Activated gamma-delta T cell treated with anti-CD3 and anti-CD28 coated beads, Interleukin-2, amount 50 U/mL, for 16 hours (primary cell): ENCODE measurements around the gene PRKCA.
"Not testable (repeated sequence)": the region's sequence is repeated elsewhere in the genome, so short reads cannot be mapped to it uniquely, and the experiment has no call there.

ENCODE experiments used
- DNase-seq: peaks from one replicate; pipeline ENCODE4 v3.0.0-alpha.2; 2020; ENCODE audit warnings: low read depth

PRKCA gene

DNA sequence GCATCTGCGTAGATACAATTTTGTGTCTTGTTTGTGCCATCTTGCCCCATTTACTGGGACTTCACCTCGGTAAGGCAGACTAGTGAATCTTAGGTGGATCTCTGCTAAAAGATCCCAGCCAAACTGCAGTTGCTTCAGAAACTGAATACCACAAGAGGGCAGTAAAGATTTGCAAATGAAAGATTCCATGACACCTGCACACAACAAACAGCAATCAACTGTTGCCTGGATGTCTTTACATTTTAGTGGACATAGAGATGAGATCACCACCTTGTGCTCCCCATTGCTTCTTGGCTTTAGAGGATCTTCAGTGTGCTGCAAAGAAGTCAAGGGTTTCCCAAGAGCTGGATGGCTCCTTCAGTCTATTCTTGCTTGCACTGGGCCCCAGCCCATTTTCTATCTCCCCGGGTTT, 413.3 kb downstream of the PRKCA start:
- DNase-seq = no peak

DNA sequence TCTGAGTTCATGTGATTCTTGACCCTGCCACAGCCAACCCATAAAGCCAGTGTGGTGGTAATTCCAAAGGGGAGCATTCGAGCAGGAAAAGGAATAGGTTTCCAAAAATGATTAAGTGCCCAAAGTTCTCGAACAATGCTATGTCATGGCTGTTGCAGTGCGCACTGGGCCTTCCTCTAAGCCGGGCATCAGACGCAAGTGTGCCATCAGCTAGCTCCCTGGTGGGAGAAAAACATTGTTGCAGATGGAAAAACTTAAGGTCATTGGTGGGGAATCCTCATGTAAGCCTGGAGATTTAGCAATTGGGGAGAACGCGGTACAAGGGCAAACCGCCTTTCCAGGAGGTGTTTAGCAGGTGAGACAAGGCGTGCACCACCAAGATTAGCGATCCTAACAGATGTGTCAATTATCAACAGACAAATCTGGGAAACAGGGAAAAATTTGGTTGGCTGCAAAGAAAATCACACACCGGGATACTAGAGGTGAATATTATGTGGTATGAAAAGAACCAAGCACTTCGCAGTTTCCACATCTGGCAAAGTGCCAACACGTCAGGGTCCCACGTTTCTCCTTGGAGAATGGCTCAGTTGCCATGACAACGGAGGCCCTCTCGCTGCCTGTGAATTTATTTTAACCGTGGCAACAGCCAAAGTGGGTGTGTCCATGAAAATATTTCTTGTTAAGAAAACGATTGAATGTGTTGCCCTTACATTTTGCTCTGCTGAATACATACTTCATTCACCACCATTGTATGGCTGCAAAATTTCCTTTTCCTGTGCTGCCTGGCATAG, 414.0 kb downstream of the PRKCA start:
- DNase-seq = no peak

DNA sequence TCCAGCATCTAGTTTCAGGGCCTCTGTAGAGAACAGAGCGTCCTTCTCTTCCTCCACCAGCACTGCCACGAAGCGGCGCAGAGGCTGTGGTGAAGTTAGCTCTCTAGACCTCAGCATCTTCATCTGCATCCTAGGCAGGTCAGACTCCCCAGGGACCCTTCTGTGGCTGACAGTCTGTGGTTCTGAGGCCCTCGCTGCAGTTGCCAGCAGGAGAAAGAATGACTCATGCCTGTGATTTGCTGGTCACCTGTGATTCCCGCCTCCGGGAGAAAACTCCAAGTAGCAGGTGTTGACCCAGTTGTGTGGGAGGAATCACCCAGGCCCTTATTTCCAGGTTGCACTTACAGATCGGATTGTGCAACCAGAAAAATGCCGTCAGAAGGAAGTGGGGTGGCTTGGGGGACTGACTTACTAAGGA, 415.2 kb downstream of the PRKCA start:
- no peak for DNase-seq

DNA sequence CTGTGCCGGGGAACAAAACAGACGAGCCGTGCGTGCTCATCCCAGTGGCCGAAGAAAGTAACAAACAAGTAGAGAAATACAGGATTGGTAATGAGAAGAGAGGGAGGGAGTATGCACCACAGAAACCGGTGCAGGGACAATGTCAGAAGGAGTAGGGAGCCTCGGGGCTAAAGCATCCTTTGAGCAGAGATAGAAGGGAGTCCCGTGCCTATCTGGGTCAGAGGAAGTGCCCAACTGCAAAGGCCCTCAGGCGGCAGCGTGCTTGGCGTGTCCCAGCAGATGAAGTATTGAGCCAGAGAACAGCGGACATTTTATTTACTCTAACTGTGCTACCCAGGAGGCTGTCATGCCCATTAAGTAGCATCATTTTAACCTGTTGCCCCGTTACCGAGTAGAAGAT, 417.6 kb downstream of the PRKCA start:
- DNase-seq = no peak

DNA sequence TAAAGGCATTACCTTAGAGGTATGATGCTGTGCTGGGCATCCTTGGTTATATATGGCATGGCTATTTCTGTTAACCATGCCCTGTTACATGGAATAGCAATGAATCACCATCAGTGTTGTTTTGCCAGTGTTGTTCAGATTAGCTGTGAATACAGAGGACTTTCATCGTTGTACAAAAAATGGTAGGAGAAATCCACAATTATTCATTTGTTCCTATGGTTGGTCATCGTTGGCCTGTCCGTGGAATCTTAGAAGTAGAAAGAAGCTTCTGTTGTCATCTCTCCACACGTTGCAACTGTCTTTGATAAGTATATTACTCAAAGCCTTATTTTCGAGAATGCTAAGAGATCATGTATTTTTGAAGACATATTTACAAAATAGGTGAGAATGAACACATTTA, 418.2 kb downstream of the PRKCA start:
- DNase-seq = no peak

DNA sequence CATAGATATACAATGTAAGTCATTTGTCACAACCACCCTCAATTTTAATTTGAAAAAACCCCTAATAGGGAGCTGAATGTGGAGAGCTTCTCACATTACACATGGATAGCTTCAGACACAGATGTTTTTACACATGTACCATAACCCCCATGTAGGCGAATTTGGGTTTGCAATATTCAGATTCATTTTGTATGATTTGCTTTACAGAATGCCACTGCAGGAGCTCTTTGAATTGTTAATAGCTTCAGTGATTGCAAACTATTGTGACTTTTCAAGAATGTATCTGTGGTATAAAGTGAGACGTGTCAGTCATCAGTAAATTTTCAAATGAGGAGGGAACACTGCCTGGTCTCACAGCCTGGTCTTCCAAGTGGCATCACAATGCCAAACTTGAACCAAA, 419.9 kb downstream of the PRKCA start:
- DNase-seq = no peak

DNA sequence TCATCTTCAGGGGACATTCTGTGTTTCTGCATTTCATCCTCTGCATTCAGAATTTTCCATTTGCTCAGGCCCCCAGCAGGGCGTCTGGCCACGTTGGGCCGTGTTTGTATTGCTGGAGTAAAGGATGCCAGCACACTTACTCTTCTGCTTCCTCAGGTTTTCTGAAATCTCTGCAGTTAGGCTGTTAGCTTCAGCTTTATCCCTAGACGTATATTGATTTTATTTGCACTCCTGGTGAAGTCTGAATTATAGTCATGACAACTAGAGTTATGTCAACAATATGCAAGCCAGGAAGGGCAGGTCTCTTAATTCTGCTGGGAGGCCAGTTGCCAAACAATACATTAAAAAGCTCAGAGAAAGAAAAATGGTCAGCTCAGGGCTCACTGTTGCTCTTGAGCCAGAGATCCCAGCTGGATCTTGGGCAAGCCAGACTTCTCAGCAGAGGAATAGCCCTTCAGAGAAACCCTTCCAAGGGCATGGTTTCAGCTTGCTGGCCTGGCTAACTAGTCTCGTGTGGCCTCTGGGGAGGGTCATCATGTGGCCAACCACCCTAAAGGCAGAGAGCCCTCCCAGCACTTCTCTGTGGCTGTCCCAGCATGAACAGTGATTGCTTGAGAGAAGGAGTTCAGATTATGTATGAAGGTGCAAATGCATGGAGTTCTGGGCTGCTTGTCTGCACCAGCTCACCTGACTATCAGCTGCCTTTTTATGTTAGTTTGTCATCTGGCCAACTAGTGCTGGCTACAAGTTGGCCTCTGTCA, 422.3 kb downstream of the PRKCA start:
- DNase-seq = no peak

DNA sequence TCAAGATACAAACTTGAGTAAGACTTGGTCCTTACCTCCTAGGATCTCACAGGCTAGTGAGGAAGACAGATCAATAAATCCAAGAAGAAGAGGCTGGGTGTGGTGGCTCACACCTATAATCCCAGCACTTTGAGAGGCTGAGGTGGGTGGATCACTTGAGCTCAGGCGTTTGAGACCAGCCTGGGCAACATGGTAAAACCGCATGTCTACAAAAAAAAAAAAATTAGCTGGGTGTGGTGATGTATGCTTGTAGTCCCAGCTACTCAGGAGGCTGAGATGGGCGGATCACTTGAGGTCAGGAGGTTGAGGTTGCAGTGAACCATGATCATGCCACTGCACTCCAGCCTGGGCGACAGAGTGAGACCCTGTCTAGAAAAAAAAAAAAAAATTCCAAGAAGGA, 423.0 kb downstream of the PRKCA start:
- DNase-seq = not testable (repeated sequence)

DNA sequence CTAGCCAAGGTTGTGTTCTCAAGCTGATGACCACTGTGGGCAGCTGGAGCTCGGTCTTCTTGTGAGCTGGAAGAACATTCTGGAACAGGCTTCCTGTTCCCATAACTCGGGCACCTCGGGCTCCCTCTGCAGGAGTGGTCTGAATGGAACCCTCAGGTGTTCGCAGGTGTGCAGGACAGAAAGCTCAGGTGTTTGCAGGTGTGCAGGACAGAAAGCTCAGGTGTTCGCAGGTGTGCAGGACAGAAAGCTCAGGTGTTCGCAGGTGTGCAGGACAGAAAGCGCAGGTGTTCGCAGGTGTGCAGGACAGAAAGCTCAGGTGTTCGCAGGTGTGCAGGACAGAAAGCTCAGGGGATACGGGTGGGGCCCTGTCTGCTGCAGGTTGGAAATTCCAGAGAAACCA, 423.5 kb downstream of the PRKCA start:
- DNase-seq = no peak

DNA sequence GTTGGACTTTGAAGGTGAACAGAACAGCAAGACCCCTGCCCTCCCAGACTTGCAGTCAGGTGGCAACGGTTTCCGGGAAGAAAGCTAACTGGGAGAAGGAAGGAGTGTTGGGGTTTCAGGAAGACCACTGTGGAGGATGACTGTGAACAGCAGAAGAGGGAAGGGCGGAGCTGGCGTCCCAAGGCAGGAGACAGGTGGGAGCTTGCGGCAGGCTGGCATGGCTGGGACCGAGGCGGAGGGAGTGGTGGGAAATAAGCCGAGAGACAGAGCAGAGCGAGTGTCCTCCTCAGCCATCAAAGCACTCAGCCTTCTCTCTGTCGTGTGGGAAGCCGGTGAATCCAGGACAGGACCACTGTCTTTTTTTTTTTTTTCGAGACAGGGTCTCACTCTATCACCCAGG, 424.0 kb downstream of the PRKCA start:
- no peak for DNase-seq

DNA sequence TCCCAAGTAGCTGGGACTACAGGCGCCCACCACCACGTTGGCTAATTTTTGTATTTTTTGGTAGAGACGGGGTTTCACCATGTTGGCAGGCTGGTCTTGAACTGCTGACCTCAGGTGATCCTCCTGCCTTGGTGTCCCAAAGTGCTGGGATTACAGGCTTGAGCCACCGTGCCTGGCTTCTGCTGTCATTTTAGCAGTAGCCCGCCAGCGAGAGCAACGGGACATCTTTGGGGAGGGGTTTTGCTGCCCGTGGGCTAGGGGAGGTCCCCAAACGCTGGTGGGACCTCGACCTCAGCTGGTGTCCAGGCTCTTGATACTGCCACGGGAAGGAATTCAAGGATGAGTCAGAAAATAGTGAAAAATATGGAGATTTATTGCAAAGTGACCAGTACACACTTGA, 424.4 kb downstream of the PRKCA start:
- DNase-seq = no peak

DNA sequence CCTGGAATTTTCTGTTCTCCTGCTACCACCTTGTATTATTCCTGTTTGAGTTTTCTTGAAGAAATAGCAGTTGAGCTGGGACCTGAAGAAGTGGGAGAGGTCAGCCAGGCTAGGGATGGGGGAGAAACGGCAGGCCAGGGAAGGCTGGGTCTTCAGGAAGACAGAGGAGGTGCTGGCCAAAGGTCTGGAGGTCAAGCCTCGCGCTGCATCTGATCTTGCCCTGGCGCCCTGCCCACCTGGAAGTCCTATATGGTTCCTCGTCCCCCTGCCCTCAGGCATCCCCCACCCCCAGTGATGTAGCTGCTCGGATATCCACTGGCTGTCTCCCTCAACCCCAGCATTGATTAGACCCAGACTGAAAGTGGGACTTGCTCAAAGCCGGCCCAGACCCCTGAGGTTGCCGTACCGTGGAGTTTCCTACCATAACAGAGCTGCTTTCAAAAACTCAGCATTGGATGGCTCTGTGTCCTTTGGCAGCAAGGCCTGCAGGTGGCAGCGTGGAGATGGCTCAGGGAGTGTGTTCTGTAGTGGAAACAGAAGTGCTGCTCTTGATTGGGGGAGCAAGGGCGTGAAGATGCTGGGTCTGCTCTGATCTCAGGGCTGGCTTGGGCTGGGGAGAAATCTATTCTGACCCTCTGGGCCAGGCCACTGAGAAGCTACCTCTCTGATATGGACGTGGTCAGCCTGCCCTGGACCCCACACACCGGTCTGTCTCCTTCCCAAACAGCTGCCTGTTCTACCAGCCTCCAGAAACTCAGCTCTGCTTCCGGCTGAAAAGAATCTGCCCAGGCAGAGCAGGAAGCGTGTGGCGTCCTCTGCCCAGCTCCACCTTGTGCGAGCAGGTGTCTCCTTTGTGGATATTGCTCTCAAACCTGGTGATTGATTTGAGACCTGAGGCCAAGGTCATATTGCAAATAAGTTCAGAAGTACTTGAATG, 425.5 kb downstream of the PRKCA start:
- peak; percentile 13 for DNase-seq

DNA sequence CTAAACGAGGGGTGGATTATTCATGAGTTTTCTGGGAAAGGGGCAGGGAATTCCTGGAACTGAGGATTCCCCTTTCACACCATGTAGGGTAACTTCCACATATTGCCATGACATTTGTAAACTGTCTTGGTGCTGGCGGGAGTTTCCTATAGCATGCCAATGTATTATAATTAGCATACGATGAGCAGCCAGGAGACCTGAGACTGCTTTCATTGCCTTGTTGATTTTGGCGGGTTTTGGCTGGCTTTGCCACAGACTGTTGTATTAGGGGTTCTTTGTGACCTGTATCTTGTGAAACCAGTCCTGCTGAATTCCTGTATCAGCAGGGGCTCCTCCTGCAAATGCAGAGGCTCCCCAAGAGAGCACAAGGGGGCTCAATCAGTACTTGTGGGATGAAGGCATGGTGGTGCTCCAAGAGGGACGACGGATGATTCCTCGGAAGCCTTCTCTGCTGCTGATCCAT, 428.1 kb downstream of the PRKCA start:
- no peak for DNase-seq

DNA sequence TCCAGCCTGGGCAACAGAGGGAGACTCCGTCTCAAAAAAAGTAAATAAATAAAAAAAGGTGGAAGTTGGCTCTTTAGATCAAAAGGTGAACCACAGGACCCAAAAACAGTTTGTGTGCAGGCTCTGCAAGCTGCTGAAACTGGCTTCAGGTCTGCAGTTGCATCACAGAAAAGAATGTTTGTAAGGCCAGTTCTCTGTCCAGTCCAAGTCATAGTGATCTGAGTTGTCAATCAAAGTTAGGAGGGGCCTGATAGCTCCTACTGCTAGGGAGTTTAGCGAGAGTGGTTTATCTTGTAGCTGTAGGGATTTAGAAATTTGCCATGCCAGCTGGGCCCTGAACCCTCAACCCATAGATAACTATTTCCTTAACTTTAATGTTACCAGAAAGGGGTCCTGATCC, 431.3 kb downstream of the PRKCA start:
- no peak for DNase-seq

DNA sequence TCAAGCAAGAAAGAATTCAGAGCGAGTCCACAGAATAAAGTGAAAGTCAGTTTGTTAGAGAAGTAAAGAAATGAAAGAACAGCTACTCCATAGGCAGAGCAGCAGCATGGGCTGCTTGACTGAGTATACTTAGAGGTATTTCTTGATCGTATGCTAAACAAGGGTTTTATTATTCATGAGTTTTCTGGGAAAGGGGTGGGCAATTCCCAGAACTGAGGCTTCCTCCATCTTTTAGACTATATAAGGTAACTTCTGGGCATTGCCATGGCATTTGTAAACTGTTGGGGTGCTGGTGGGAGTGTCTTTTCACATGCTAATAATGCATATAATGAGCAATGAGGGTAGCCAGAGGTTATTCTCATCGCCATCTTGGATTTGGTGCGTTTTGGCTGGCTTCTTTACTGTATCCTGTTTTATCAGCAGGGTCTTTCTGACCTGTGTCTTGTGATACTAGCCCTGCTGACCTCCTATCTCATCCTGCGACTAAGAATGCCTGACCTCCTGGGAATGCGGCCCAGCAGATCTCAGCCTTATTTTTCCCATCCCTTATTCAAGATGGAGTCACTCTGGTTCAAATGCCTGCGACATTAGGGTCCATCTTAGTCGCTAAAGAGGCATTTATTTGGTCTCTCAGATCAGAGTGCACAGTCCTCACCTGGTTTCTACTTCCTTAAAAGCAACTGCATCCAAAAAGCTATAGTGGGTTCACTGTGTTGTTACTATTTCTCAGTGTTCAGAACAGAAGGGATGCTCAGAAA, 432.0 kb downstream of the PRKCA start:
- no peak for DNase-seq

DNA sequence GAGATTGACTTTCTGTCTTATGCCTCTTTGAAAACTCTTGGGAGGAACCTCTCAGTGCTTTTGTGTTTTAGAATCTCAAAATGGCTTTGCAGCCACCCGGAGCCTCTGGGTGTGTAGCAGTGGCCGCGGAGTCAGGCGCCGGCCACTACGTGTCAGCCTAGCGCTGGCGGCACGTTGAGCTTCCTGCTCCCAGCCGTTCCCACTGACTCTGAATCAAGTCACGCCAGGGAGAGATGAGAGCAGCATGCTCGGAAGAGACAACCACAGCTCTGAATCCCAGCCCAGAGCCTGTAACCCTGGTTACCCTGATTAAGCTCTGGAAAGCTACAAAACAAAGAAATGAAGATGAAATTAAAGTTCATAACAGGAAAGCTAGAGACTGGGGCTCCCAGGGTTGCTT, 435.1 kb downstream of the PRKCA start:
- no peak for DNase-seq

DNA sequence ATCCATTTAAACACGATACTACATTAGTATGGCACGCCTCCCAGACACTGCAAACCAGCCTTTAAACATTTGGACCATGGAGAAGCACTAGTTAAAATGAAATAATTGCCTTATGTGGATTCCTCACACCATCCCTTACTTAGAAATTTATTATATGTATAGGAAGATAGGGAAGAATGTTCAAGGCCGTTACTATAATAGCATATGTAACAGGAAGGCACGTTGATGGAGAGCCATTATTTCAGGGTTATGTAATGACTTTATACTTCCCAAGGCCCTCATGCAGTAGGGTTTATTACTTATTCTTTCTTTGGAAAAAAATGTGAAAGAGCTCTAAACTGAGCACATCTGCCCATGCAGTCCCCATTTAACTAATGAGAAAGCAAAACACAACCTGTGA, 435.9 kb downstream of the PRKCA start:
- DNase-seq = no peak

DNA sequence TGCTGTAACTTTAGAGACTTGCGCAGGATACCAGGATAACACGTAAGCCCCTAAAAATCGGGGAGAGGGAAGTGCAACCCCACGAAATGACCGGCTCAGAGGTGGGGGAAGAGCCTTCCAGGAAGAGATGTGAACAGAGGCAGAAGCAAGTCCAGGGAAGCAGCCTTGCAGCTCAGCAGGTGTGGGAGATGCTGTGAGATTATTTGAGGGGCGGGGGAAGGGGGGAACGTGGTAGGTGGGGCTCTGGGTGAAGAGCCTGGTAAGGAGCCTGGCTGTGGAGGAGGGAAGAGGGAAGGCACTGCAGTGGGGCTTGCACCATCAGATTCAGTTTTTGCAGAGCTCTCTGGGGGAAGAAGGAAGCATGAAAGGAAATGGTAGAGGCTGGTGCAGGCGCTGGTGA, 437.1 kb downstream of the PRKCA start:
- no peak for DNase-seq

DNA sequence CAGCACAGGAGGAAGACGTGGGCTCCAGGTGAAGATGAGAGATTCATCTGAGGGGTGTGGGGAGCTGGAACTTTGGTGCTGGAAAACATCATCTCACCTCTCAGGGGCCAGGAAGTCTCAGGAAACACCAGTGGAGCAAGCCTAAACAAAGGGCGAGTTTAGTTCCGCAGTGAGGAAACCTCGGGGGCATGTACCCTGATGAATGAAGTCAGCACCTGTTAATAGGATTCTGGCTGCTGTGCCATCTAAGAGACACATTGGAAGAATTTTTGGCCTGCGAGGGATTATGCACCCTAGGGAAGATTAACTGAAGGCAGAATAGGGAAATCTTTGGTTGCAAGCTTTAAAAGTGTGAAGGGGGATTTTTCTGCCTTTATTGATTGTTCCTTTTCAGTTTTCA, 437.8 kb downstream of the PRKCA start:
- no peak for DNase-seq

DNA sequence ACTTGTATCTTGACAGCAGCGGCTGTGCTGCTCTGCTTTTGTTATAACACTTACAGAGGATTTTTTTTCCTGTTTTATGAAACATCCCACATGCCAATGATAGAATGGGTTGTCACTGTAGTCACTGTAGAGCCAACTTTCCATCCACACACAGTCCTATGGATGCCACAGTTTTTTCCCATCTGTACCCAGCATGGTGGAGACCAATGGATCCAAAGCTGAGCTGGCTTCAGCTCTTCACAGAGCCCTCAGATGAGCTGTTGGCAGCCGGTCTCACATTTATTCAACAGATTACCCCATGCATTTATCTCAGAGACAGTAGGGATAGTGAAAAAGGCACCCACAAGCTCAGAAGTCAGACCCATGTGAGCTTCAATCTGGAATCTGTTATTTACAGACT, 441.1 kb downstream of the PRKCA start:
- DNase-seq = no peak

DNA sequence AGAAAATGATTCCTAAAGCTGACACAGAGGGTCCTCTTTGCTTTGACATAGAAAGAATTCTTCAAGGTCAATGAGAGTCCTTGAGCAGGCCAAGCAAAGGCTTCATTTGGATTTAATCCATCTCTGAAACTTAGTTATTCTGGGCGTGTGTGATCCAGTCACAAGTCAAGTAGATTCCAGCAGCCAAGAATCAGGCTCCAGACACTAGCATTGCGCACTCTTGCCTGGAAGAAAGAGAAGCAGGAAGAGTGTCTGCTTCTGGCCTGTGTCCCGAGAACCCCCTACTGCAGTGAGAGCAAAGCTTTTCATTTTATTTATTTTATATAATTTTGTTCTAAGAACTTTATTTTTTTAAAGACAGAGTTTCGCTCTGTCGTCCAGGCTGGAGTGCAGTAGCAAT, 444.3 kb downstream of the PRKCA start:
- no peak for DNase-seq
